ENCODE results near the gene WWOX. TPM values are rescaled to one million over a fixed set of nuclear protein-coding genes. Genes with fewer than 3 reads are reported as not detected.

The WWOX gene
- total and polyA plus RNA-seq, 2 of the 4 experiments (the other 2 are of a cell fraction) = 2.7 to 5.4 TPM

DNA sequence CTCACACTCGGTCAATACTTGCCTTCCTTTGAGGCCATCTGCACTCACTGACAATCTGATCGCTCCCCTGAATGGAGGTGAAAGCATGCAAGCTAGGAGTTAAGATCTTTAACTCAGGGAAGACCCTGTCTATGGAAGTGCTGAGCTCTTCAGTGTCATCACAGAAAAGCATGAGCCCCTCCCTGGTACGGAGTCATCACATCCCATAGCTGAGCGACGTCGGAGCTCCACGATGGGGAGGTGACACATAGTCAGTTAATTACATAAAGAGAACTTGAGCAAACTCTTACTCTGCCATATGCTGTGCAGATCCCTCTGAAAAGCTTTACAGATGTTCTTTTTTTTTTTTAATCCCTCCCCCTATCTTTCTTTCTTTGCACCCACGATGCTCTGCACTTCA lies 463.2 kb downstream of the WWOX start:
- ChIA-PET POLR2A (ENCODE audit: unreplicated experiment) (no interaction called here), CTCF (no interaction called here)
- in situ Hi-C loops (cut with MboI; ENCODE audit: low sequenced_read_pairs) = no loop called here
- no peak overlapping the region for H4K5ac ChIP-seq (ENCODE audit: low read depth, low read length)
- H3K36me3 ChIP-seq (ENCODE audit: control insufficient read depth, insufficient read depth, low read length) = no peaks in the 10 kb centered on the region
- no peak for DNase-seq
- H3K23ac ChIP-seq (ENCODE audit: low read depth, low read length) = no peak overlapping the region
- BruUV-seq (replicated peaks) = no TSS peak
- H2AK5ac ChIP-seq (ENCODE audit: low read depth, low read length) = no peak overlapping the region
- intact Hi-C loops (cut with micrococcal nuclease) = no loop called here
- peaks cover 38% of the 10 kb centered on the region for H3K9me3 ChIP-seq (ENCODE audit: control insufficient read depth, insufficient read depth, low read length)
- no CpG with 5 or more reads among the region's 8 CpGs for WGBS, 2 experiments (ENCODE audit: extremely low coverage in 2 of 2, insufficient read length in 1 of 2)
- no peak overlapping the region for H2BK120ac ChIP-seq (ENCODE audit: low read depth, low read length)
- no peaks in the 10 kb centered on the region for H4K20me1 ChIP-seq (ENCODE audit: insufficient read depth, low read length)
- no peak overlapping the region for H2BK15ac ChIP-seq (ENCODE audit: low read depth, low read length)
- H4K91ac ChIP-seq (ENCODE audit: insufficient read depth, low read depth, low read length) = no peak overlapping the region
- H3K27ac ChIP-seq (ENCODE audit: insufficient read depth, low read length) = no peak overlapping the region
- no peak overlapping the region for H4K8ac ChIP-seq (ENCODE audit: low read depth in 2 of 2, low read length in 2 of 2)
- H3K56ac ChIP-seq (ENCODE audit: extremely low read depth, insufficient read depth, low read length) = no peak overlapping the region
- no peak overlapping the region for H2AK9ac ChIP-seq (replicated peaks; ENCODE audit: low read depth, low read length, poor library complexity)
- H3K79me1 ChIP-seq (ENCODE audit: low read depth in 1 of 2, low read length in 2 of 2) = no peaks in the 10 kb centered on the region
- H3K9me1 ChIP-seq (ENCODE audit: insufficient read depth, low read length) = no peaks in the 10 kb centered on the region
- no peak overlapping the region for H2AFZ ChIP-seq (replicated peaks; ENCODE audit: low read length, poor library complexity)
- no peak overlapping the region for H3K4me2 ChIP-seq (ENCODE audit: low read depth, low read length)
- no peak overlapping the region for H2BK20ac ChIP-seq (ENCODE audit: low read depth, low read length)
- no peak overlapping the region for H3K4ac ChIP-seq (ENCODE audit: low read depth, low read length)
- dilution Hi-C loops (cut with HindIII; ENCODE audit: low sequenced_read_pairs, unreplicated experiment) = no loop called here
- no peak for ATAC-seq (ENCODE audit: low read depth)
- H3K4me3 ChIP-seq (ENCODE audit: insufficient read depth, low read depth, low read length) = no peak overlapping the region
- no peak overlapping the region for H2BK5ac ChIP-seq (ENCODE audit: low read depth, low read length, poor library complexity, severe bottlenecking)
- TF ChIP-seq POLR2A (IDR thresholded peaks at IDR 0.05; ENCODE audit: low read depth, low read length) (no peak), CEBPB (IDR thresholded peaks at IDR 0.05; ENCODE audit: low read depth, low read length) (no peak)
- TF ChIP-seq, protein P1, sequence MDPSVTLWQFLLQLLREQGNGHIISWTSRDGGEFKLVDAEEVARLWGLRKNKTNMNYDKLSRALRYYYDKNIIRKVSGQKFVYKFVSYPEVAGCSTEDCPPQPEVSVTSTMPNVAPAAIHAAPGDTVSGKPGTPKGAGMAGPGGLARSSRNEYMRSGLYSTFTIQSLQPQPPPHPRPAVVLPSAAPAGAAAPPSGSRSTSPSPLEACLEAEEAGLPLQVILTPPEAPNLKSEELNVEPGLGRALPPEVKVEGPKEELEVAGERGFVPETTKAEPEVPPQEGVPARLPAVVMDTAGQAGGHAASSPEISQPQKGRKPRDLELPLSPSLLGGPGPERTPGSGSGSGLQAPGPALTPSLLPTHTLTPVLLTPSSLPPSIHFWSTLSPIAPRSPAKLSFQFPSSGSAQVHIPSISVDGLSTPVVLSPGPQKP (IDR thresholded peaks at IDR 0.05; ENCODE audit: borderline replicate concordance, low read depth, low read length) = no peak
- TF ChIP-seq, protein P2, sequence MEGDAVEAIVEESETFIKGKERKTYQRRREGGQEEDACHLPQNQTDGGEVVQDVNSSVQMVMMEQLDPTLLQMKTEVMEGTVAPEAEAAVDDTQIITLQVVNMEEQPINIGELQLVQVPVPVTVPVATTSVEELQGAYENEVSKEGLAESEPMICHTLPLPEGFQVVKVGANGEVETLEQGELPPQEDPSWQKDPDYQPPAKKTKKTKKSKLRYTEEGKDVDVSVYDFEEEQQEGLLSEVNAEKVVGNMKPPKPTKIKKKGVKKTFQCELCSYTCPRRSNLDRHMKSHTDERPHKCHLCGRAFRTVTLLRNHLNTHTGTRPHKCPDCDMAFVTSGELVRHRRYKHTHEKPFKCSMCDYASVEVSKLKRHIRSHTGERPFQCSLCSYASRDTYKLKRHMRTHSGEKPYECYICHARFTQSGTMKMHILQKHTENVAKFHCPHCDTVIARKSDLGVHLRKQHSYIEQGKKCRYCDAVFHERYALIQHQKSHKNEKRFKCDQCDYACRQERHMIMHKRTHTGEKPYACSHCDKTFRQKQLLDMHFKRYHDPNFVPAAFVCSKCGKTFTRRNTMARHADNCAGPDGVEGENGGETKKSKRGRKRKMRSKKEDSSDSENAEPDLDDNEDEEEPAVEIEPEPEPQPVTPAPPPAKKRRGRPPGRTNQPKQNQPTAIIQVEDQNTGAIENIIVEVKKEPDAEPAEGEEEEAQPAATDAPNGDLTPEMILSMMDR (conservative IDR thresholded peaks at IDR 0.05; ENCODE audit: low read depth, low read length) = no peak
- no peaks in the 10 kb centered on the region for H3K4me1 ChIP-seq (ENCODE audit: control insufficient read depth, insufficient read depth, low read length)
- H3K27me3 ChIP-seq (ENCODE audit: control insufficient read depth, insufficient read depth, low read length) = no peaks in the 10 kb centered on the region
- no peak overlapping the region for H3K9ac ChIP-seq (ENCODE audit: low read depth, low read length)
- no peak overlapping the region for H3K18ac ChIP-seq (ENCODE audit: low read depth, low read length)
- H3K14ac ChIP-seq (replicated peaks; ENCODE audit: low read depth, low read length) = no peak overlapping the region
